Naive thymus-derived CD4-positive, alpha-beta T cell (primary cell): ENCODE results near the gene COQ4. TPM values are rescaled to one million over a fixed set of nuclear protein-coding genes. Genes with fewer than 3 reads are reported as not detected.

Experiments used
- ATAC-seq: fragments of 150-1000 bp; cut with Tn5 transposase; 2 replicates; pipeline ENCODE4 v1.10.0; 2021; ENCODE audit warnings: mild to moderate bottlenecking, moderate library complexity
- CTCF ChIA-PET: fragments of 350-600 bp; sonication (Branson Sonifier 250); formaldehyde crosslinking; loops from one replicate; lab custom pipeline; 2021; ENCODE audit warnings: antibody characterized with exemption; lab: Charles Lee
- POLR2A ChIA-PET: fragments of 350-600 bp; sonication (Branson Sonifier 250); formaldehyde crosslinking; loops from one replicate; lab custom pipeline; 2021; ENCODE audit warnings: antibody characterized with exemption, inconsistent platforms; lab: Charles Lee
- DNase-seq, 9 donors: peaks; one replicate each; pipeline versions ENCODE4 v3.0.0 to v3.0.0-alpha.2; 2020 to 2022; ENCODE audit warnings: mixed read lengths in 1 of 9
- H3K27ac ChIP-seq: one replicate; pipeline ENCODE4 v1.7.0; 2013; ENCODE audit warnings: mild to moderate bottlenecking, low read depth, low read length, moderate library complexity
- H3K27me3 ChIP-seq, 2 donors: one replicate each; pipeline ENCODE4 v1.7.0; 2013; ENCODE audit warnings: low read length in 2 of 2, mild to moderate bottlenecking in 2 of 2, moderate library complexity in 2 of 2; ENCODE audit not compliant: control insufficient read depth in 2 of 2, insufficient read depth in 2 of 2
- H3K36me3 ChIP-seq, 3 experiments: 1 replicate in 2 of 3; 2 replicates in 1 of 3; pipeline ENCODE4 v1.7.0; 2013; ENCODE audit warnings: low read length in 3 of 3, mild to moderate bottlenecking in 3 of 3, moderate library complexity in 1 of 3; ENCODE audit not compliant: insufficient read depth in 3 of 3, control insufficient read depth in 2 of 3
- H3K4me1 ChIP-seq, 2 donors: one replicate each; pipeline ENCODE4 v1.7.0; 2013; ENCODE audit warnings: low read length in 2 of 2, mild to moderate bottlenecking in 2 of 2, moderate library complexity in 1 of 2; ENCODE audit not compliant: control insufficient read depth in 2 of 2, insufficient read depth in 2 of 2
- H3K4me3 ChIP-seq: 2 replicates; pipeline ENCODE4 v1.7.0; 2013; ENCODE audit warnings: mild to moderate bottlenecking, low read length
- H3K9me3 ChIP-seq, 3 experiments: 1 replicate in 2 of 3; 2 replicates in 1 of 3; pipeline ENCODE4 v1.7.0; 2013; ENCODE audit warnings: low read length in 3 of 3; ENCODE audit not compliant: control insufficient read depth in 2 of 3
- H3K27ac Mint-ChIP-seq, 9 donors: one replicate each; pipeline ENCODE4 v1.8.0; 2020 to 2022; ENCODE audit warnings: mixed read lengths in 9 of 9, mild to moderate bottlenecking in 8 of 9, moderate library complexity in 5 of 9, inconsistent platforms in 2 of 9
- H3K27me3 Mint-ChIP-seq, 5 donors: one replicate each; pipeline ENCODE4 v1.8.0; 2021 to 2022; ENCODE audit warnings: mixed read lengths in 5 of 5, mild to moderate bottlenecking in 1 of 5
- H3K36me3 Mint-ChIP-seq, 5 donors: one replicate each; pipeline ENCODE4 v1.8.0; 2020 to 2022; ENCODE audit warnings: mixed read lengths in 5 of 5, mild to moderate bottlenecking in 3 of 5, inconsistent platforms in 1 of 5
- H3K4me1 Mint-ChIP-seq, 7 donors: one replicate each; pipeline ENCODE4 v1.8.0; 2020 to 2022; ENCODE audit warnings: mixed read lengths in 7 of 7, mild to moderate bottlenecking in 3 of 7, inconsistent platforms in 1 of 7
- H3K4me3 Mint-ChIP-seq, 10 donors: one replicate each; pipeline ENCODE4 v1.8.0; 2020 to 2022; ENCODE audit warnings: mild to moderate bottlenecking in 10 of 10, mixed read lengths in 10 of 10, moderate library complexity in 6 of 10, inconsistent platforms in 2 of 10
- H3K9me3 Mint-ChIP-seq, 11 donors: one replicate each; pipeline ENCODE4 v1.8.0; 2020 to 2022; ENCODE audit warnings: mixed read lengths in 11 of 11, mild to moderate bottlenecking in 4 of 11, inconsistent platforms in 1 of 11, moderate library complexity in 1 of 11
- intact Hi-C, 2 donors: fragments of 100-400 bp; cut with micrococcal nuclease; formaldehyde crosslinking; loops; one replicate each; pipeline ENCODE4 v1.15.1; 2023
- polyA plus RNA-seq, 2 donors: library from polyadenylated mRNA; unstranded; fragments of 300-500 nt; fragmentation: Illumina TruSeq; gene quantifications; one replicate each; pipeline ENCODE4 v1.2.3, GENCODE V29; 2021
- total RNA-seq, 6 experiments: library from RNA in 5 of 6; stranded (reverse) in 5 of 6; gene quantifications; 1 replicate in 5 of 6; 2 replicates in 1 of 6; pipeline ENCODE4 v1.2.3 and lab custom pipeline; 2021 to 2026

The COQ4 gene
- total and polyA plus RNA-seq, 7 experiments from 2014 or later, result 29.6 to 47.2 (median 35.9) TPM

DNA sequence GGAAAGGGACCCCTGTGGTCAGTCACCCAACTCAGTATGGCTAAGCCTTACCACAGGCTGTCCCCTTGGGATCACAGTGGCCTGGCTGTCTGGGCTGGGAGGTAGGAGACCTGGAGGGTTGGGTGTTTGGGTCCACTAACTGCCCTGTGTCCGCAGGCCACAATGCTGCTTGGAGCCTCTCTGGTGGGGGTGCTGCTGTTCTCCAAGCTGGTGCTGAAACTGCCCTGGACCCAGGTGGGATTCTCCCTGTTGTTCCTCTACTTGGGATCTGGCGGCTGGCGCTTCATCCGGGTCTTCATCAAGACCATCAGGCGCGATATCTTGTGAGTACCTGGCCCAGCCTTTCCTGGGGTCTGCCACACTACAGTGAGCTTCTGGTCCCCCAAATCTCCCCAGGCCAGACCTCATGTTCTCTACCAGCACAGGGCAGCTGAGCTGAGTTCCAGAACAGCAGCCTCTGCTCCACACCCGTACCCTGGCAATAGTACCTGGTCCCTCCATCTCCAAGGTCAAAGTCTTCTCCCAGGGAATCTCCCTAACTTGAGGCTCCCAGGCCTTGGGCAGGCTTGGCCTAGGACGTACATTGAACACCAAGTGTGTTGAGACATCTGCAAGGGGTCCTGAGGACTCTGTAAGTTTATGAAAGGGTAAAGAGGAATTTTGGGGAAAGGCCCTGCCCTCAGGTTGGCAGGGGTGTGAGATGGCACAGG lies 20.5 kb downstream of the COQ4 start:
- Histone ChIP-seq H3K9me3 (no peaks in the 10 kb centered on the region), H3K4me3 (no peak overlapping the region), H3K4me1 (peaks cover 4 to 12% of the 10 kb centered on the region in 2 donors), H3K27me3 (no peaks in the 10 kb centered on the region), H3K36me3 (peaks cover 0 to 48% (median 0%) of the 10 kb centered on the region in 3 experiments), H3K27ac (no peak overlapping the region)
- POLR2A ChIA-PET, result interaction anchor here (0.6 kb wide), 1 partner anchor 14 kb away, joined by 4 read pairs; no protein-coding TSS in a partner anchor
- intact Hi-C loops, result loop anchor here in 1 of 2 donors (5.0 kb wide), 1 partner anchor 539 kb away; the partner anchor contains the start of genes KYAT1 and LRRC8A
- ATAC-seq (no peak), DNase-seq (no peak)
- Mint-ChIP-seq H3K27ac (no peak overlapping the region), H3K4me3 (no peak overlapping the region), H3K9me3 (no peaks in the 10 kb centered on the region), H3K36me3 (peaks cover 0 to 8% (median 0%) of the 10 kb centered on the region in 5 donors), H3K4me1 (peaks cover 6 to 11% (median 9%) of the 10 kb centered on the region in 7 donors), H3K27me3 (no peaks in the 10 kb centered on the region)
- CTCF ChIA-PET, result no interaction called here

DNA sequence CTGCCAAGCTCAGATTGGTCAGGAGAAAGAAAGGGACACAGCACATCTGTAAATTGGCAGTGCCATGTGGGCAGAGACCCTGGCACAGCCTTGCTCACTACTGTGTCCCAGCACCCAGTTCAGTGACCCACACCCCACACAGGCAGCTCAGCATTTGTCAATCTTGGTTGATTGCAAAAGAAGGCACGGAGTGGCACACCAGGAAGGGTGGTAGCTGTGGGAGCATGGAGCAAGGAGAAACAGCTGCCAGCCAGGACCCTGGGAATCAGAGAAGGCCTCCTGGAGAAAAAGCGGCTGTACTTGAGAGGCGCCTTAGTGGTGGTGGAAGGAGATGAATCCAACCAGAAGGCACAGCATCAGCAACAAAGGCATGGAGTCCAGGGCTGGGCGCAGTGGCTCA lies 21.2 kb downstream of the COQ4 start:
- ChIA-PET CTCF (no interaction called here), POLR2A (no interaction called here)
- Mint-ChIP-seq H3K4me1 (peaks cover 6 to 11% (median 9%) of the 10 kb centered on the region in 7 donors), H3K4me3 (no peak overlapping the region), H3K27me3 (no peaks in the 10 kb centered on the region), H3K9me3 (no peaks in the 10 kb centered on the region), H3K36me3 (peaks cover 0 to 8% (median 0%) of the 10 kb centered on the region in 5 donors), H3K27ac (no peak overlapping the region)
- DNase-seq, result no peak
- peaks cover 4 to 12% of the 10 kb centered on the region in 2 donors for H3K4me1 ChIP-seq
- H3K4me3 ChIP-seq, result no peak overlapping the region
- no peaks in the 10 kb centered on the region for H3K9me3 ChIP-seq
- H3K27ac ChIP-seq, result no peak overlapping the region
- intact Hi-C loops, result loop anchor here in 1 of 2 donors (5.0 kb wide), 1 partner anchor 538 kb away; the partner anchor contains the start of genes KYAT1 and LRRC8A
- no peak for ATAC-seq
- peaks cover 0 to 54% (median 0%) of the 10 kb centered on the region in 3 experiments for H3K36me3 ChIP-seq
- no peaks in the 10 kb centered on the region for H3K27me3 ChIP-seq

DNA sequence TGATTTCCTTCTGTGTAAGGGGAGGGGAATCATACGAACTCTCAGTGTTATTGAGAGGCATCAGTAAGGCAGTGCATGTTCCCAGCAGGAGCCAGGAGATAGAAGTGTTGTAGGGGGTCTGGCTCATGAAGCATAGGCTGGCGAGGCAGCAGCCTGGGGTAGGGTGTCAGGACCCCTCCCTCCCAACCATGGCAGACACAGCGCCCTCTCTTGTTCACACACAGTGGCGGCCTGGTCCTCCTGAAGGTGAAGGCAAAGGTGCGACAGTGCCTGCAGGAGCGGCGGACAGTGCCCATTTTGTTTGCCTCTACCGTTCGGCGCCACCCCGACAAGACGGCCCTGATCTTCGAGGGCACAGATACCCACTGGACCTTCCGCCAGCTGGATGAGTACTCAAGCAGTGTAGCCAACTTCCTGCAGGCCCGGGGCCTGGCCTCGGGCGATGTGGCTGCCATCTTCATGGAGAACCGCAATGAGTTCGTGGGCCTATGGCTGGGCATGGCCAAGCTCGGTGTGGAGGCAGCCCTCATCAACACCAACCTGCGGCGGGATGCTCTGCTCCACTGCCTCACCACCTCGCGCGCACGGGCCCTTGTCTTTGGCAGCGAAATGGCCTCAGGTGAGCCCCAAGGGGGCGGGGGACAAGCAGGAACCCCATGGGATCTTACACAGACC lies 22.4 kb downstream of the COQ4 start:
- Histone ChIP-seq H3K4me3 (no peak overlapping the region), H3K27ac (no peak overlapping the region), H3K36me3 (peaks cover 0 to 66% (median 0%) of the 10 kb centered on the region in 3 experiments), H3K4me1 (peaks cover 0 to 9% of the 10 kb centered on the region in 2 donors), H3K27me3 (no peaks in the 10 kb centered on the region), H3K9me3 (no peaks in the 10 kb centered on the region)
- POLR2A ChIA-PET, result interaction anchor here (0.6 kb wide), 3 partner anchors 56 to 684 kb away, joined by 3 read pairs; no protein-coding TSS in a partner anchor
- H3K27ac Mint-ChIP-seq, result no peak overlapping the region
- H3K4me1 Mint-ChIP-seq, result peaks cover 5 to 9% (median 6%) of the 10 kb centered on the region in 7 donors
- DNase-seq (no peak), ATAC-seq (no peak)
- no peaks in the 10 kb centered on the region for H3K9me3 Mint-ChIP-seq
- H3K36me3 Mint-ChIP-seq, result peaks cover 0 to 18% (median 0%) of the 10 kb centered on the region in 5 donors
- intact Hi-C loops, result loop anchor here in 1 of 2 donors (5.0 kb wide), 1 partner anchor 537 kb away; the partner anchor contains the start of genes KYAT1 and LRRC8A
- CTCF ChIA-PET, result interaction anchor here (0.6 to 0.7 kb wide), 2 partner anchors 44 to 228 kb away, joined by 3 to 5 read pairs; no protein-coding TSS in a partner anchor
- H3K27me3 Mint-ChIP-seq, result no peaks in the 10 kb centered on the region
- H3K4me3 Mint-ChIP-seq, result no peak overlapping the region

- Histone ChIP-seq H3K4me1 (no peaks in the 10 kb centered on the region), H3K27ac (no peak overlapping the region), H3K27me3 (no peaks in the 10 kb centered on the region), H3K36me3 (peaks cover 0 to 71% (median 0%) of the 10 kb centered on the region in 3 experiments), H3K9me3 (no peaks in the 10 kb centered on the region), H3K4me3 (no peak overlapping the region)
- intact Hi-C loops, result no loop called here
- Mint-ChIP-seq H3K4me3 (no peak overlapping the region), H3K9me3 (no peaks in the 10 kb centered on the region), H3K27me3 (no peaks in the 10 kb centered on the region), H3K27ac (no peak overlapping the region), H3K4me1 (peaks cover 0 to 3% (median 0%) of the 10 kb centered on the region in 7 donors), H3K36me3 (peaks cover 0 to 13% (median 4%) of the 10 kb centered on the region in 5 donors)
- DNase-seq (no peak), ATAC-seq (no peak)
- POLR2A ChIA-PET, result no interaction called here
- CTCF ChIA-PET, result no interaction called here
Observed at GRCh38 chr9:128349125-128349524, 26.5 kb downstream of the COQ4 start.

DNA sequence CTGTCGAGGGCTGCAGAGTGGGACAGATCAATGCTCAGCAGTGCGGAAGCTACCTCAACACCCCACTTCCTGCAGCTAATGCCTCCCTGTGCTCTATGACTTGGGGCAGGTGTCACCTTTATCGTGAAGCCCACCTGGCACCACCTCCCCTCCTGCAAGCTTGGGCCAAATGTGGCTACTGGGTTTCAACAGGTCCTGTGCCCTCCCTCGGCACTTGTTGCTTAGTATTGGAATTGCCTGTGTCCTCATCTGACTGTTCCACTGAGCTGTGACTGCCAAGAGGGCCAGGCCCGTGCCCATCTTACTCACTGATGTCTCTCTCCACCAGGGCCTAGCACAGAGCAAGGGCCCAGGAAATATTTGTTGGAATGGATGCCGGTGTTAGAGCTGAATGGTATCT lies 27.1 kb downstream of the COQ4 start:
- no peak overlapping the region for H3K4me3 ChIP-seq
- Mint-ChIP-seq H3K36me3 (peaks cover 0 to 13% (median 4%) of the 10 kb centered on the region in 5 donors), H3K27ac (no peak overlapping the region), H3K9me3 (no peaks in the 10 kb centered on the region), H3K4me3 (no peak overlapping the region), H3K4me1 (peaks cover 0 to 3% (median 0%) of the 10 kb centered on the region in 7 donors), H3K27me3 (no peaks in the 10 kb centered on the region)
- intact Hi-C loops, result no loop called here
- H3K27ac ChIP-seq, result no peak overlapping the region
- peaks cover 0 to 65% (median 0%) of the 10 kb centered on the region in 3 experiments for H3K36me3 ChIP-seq
- POLR2A ChIA-PET, result no interaction called here
- CTCF ChIA-PET, result no interaction called here
- H3K4me1 ChIP-seq, result no peaks in the 10 kb centered on the region
- no peak for ATAC-seq
- DNase-seq, result no peak
- H3K27me3 ChIP-seq, result no peaks in the 10 kb centered on the region
- H3K9me3 ChIP-seq, result no peaks in the 10 kb centered on the region

DNA sequence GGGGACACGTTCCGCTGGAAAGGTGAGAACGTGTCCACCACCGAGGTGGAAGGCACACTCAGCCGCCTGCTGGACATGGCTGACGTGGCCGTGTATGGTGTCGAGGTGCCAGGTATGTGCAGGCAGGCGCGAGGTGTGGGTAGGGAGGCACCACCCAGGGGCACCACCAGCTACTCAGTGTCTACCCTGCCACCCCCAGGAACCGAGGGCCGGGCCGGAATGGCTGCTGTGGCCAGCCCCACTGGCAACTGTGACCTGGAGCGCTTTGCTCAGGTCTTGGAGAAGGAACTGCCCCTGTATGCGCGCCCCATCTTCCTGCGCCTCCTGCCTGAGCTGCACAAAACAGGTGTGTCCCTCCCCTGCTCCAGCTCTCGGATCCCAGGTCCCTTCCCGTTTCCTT lies 32.8 kb downstream of the COQ4 start:
- Mint-ChIP-seq H3K4me1 (no peaks in the 10 kb centered on the region), H3K9me3 (no peaks in the 10 kb centered on the region), H3K36me3 (peaks cover 0 to 7% (median 4%) of the 10 kb centered on the region in 5 donors), H3K27me3 (no peaks in the 10 kb centered on the region), H3K27ac (no peak overlapping the region), H3K4me3 (no peak overlapping the region)
- ATAC-seq (no peak), DNase-seq (no peak)
- Histone ChIP-seq H3K4me3 (no peak overlapping the region), H3K4me1 (no peaks in the 10 kb centered on the region), H3K27ac (no peak overlapping the region), H3K9me3 (no peaks in the 10 kb centered on the region), H3K36me3 (peaks cover 0 to 30% (median 0%) of the 10 kb centered on the region in 3 experiments), H3K27me3 (no peaks in the 10 kb centered on the region)
- POLR2A ChIA-PET, result no interaction called here
- CTCF ChIA-PET, result no interaction called here
- intact Hi-C loops, result no loop called here
